Stimulated activated naive CD4-positive, alpha-beta T cell (primary cell): ENCODE data around the gene PRSS50.
"Not testable (repeated sequence)": the region's sequence is repeated elsewhere in the genome, so short reads cannot be mapped to it uniquely, and the experiment has no call there.

Experiments used
- DNase-seq, 6 experiments: peaks; one replicate each; lab custom pipeline; 2025; lab: John Stamatoyannopoulos, UW

Gene PRSS50, protein sequence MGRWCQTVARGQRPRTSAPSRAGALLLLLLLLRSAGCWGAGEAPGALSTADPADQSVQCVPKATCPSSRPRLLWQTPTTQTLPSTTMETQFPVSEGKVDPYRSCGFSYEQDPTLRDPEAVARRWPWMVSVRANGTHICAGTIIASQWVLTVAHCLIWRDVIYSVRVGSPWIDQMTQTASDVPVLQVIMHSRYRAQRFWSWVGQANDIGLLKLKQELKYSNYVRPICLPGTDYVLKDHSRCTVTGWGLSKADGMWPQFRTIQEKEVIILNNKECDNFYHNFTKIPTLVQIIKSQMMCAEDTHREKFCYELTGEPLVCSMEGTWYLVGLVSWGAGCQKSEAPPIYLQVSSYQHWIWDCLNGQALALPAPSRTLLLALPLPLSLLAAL

DNA sequence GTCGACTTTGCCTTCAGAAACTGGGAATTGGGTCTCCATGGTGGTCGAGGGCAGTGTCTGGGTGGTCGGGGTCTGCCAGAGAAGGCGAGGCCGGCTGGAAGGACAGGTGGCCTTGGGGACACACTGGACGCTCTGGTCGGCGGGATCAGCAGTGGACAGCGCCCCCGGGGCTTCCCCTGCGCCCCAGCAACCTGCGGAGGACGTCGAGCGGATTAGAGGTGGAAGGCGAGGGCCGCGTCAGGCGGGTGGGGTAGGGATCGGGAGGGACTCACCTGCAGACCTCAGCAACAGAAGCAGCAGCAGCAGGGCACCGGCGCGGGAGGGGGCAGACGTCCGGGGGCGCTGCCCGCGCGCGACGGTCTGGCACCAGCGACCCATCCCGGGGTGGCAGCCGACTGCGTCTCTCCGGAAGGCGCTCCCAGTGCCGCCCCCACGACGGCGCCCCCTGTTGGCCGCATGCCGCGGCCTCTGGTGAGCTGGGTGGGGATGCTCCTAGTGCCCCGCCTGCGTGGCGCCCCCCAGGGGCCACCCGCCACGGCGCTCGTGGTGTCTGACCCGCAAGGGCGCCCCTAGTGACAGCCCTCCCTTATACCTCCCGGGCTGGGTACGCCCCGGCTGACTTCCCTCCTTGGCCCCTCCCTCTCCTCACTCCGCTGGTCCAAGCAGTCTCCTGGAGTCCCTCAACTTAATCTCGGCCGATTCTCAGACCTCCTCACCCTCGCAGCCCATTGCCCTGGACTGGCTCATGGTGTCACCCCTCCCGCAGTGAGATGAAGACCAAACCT, at the start of gene PRSS50:
PRSS50 (minus strand) TSS at position 423 of the 785 bp plus-strand sequence; CDS start at position 378, 45 bp downstream.
- DNase-seq, result peak in 1 of 6 experiments; percentile 20

DNA sequence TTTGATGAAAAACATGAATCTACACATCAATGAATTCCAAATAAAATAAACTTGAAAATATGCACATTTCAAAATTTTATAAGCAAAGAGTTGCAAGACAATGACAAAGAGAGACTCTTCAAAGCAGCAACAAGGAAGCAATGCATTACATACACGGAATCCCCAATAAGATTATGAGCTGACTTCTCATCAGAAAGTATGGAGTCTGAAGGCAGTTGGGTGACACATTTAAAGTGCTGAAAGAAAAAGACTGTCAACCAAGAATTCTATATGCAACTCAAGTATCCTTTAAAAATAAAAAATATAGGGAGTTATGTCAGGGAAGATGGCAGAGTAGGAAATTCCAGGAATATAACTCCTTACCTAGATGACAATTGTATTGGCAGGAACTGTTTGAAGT, 46.5 kb upstream of the PRSS50 start:
- no peak for DNase-seq

DNA sequence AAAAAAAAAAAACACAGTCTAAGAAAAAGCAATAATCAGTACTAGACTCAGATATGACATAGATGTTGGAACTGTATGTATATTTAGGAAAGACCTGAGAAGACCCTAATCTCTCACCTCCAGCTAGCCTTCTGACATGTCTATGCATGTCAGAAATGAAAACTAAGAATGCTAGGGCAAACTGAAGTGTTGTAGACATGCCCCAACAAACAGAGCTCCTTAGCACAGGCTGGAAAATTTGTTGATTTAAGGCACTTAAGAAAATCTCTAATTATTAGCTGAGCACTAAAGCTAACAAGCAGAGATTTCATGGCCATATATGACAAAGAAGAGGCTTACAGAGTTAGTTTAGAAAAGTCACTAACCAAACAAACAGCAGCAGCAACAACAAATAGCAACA, 45.5 kb upstream of the PRSS50 start:
- DNase-seq, result no peak

DNA sequence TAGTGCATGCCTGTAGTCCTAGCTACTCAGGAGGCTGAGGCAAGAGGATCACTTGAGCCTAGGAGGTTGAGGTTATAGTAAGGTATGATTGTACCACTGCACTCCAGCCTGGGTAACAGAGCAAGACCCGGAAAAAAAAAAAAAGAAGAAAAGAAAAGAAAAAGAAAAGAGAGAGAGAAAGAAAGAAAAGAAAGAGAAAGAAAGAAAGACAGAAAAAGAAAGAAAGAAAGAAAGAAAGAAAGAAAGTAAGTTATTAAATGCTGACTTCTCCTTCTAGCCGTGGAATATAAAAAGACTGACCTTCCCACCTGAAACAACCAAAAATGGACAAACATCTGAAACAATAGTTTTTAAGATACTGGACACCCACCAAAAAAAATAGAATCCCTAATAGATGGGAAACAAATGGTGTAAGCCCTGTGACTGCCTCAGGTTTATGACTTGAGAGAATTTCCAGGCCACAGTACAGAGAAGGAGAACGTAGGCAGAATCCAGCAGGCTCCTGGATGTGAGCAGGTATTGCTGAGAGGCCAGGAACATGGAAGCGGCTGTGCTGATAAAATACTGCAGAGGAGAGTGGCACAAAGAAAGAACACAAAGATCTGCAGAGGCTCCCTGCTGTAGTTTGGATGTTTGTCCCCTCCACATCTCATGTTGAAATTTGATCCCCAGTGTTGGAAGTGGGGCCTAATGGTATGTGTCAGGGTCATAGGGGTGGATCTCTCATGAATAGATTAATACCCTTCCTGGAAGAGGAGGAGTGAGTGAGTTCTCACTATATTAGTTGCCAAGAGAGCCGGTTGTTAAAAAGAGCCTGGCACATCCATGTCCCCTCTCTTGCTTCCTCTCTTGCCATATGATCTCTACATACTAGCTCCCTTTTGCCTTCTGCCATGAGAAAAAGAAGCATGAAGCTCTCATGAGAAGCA, 41.8 kb upstream of the PRSS50 start:
- DNase-seq, result no peak

DNA sequence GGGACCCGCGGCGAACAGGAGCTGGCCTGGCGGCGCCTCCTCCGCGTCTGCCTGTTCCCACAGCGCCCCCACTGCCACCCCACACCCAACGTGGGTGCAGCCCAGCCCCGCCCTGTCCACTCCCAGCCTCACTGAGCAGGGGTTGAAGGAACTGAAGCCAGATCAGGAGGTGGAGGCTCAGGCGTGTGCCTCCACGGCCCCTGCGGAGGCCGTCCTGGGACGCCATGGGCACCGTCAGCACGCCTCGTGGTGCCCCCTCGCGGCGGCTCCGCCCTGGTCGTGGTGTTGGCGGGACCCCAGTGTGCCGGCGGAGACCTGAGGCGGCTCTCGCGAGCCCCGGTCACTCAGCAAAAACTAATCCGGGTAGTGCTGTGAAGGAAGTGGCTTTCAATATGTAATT, 39.0 kb upstream of the PRSS50 start:
- DNase-seq, result no peak

DNA sequence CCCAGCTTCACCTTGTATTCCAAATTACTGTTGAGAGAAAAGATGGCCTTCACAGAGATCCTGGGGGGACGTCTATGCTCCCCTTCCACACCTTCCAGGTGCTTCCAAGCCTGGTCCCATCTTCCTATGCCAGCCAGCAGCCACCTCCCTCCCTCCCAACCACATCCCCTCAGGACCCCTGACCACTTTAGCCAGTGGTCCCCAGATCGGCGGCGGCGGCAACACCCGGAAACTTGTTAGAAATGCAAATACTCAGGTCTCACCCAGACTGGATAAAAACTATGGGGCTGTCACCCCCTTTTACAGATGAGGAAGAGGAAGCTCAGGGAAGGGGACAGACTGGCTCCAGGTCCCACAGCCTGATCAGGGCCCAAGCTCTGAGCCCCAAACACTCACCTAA, 38.0 kb upstream of the PRSS50 start:
- DNase-seq, result no peak

DNA sequence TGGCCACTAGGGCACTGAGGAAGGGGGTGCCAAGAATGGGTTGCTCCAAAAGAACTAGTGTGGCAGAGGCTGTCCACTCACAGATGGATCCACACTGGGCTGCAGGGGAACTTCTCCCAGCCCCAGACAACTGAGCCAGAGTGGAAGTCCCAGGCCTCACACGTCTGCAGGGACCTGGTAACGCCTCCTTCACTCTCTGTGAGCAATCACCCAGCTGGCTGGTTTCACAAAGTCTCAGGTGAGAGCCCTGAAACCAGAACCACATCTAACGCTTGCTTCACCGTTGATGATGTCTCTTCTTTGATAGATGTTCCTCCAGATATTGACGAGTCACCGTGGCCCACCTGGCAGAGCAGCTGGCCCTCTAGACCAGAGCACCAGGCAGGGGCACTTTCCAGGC, 35.5 kb upstream of the PRSS50 start:
- DNase-seq, result not testable (repeated sequence)

DNA sequence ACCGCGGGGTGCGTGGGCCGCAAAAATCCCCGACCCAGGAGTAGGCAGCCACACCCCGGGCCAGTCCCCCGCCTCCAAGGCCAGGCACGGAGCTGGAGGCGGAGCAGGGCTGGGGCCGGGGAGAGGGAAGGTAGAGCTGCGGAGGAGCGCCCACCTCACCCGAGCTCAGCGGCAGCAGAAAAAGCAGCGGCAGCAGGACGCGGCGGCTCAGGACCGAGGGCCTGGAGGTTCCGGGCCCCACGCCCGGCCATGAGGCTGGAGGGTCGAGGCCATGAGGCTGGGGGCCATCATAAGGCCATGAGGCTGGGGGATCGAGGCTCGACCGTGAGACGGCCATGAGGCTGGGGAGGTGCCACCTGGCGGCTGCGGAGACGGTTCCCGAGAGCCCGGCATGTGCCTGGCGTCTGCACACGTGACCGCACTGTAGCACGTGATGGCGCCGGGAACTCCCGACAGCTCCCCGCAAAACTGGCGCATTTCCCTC, 32.9 kb upstream of the PRSS50 start:
- DNase-seq, result no peak

DNA sequence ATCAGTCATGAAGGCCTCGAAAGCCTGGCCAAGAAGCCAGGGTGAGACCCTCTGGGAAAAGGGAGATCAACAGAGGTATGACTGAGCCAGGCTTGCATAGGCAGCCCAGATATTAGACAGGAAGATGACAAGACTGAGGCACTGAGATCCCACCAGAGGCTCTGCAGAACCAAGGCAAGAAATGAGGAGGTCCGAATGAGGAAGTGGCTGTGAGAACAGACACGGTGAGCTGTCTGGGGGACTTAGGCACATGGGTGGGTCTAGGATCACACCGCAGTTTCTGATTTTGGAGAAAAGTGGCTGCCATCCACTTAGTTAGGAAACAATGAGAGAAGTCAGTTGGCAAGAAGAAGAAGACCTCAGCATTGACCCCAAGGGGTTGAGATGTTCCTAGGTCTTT, 31.5 kb upstream of the PRSS50 start:
- DNase-seq, result no peak

DNA sequence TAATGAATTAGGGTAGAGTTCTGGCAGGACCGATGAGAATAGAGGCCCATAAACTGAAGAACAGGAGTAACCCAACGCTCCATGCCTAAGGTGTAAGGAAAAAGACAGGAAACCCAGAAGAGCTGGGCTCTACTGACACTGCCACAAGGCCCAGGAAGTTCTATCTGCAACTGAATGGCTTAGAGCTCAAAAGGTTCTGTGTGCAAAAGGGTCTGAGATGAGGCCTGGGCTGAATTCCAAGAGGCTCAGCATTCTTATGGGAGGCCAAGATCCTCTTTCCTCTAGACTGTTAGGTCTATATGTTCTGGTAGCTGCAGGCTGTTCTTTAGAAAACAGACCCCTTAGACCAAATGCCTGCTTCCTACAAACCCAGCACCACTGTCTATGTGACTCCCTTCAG, 30.5 kb upstream of the PRSS50 start:
- no peak for DNase-seq

DNA sequence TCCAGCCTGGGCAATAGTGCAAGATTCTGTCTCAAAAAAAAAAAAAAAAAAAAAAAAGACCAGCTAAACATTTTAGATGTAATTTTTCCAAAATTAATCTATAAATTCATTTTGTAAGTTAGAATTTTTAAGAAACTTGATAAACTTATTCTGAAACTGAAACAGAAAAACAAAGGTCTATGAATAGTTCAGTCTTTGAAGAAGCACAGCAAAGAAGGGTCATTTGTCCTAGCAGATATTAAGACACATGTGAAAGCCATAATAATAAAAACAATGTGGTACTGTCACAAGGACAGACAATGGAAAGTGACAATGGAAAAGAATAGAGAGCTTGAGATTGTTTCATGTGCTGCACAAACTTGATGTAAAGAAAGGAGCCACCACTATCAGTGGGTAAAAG, 29.0 kb upstream of the PRSS50 start:
- no peak for DNase-seq

DNA sequence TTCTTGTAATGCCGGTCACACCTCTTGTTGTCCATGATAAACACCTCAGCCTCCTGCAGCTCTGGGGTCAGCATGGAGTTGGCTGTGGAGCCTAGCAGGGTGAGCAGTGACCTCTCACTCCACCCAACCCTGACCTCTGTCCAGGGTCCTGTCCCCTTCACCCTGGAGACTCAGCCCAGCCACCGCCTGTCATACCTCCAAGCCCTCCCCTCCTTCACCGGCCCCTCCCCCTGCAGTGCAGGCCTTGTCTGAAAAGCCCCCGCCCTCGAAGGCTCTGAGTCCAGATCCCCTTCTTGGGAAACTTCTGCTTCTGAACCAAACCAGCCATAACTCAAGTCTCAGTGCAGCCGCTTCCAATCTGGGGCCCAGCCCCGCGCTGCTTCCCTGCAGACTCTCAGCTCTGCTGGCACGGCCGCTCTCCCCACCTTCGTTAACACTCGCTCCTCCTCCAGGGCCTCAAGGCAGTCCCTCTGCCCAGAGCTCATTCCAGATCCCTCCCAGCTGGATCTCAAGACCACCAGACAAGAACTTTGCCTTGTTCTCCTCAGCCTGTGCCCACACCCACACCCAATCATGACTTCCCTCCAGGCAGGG, 25.4 kb upstream of the PRSS50 start:
- DNase-seq, result no peak

DNA sequence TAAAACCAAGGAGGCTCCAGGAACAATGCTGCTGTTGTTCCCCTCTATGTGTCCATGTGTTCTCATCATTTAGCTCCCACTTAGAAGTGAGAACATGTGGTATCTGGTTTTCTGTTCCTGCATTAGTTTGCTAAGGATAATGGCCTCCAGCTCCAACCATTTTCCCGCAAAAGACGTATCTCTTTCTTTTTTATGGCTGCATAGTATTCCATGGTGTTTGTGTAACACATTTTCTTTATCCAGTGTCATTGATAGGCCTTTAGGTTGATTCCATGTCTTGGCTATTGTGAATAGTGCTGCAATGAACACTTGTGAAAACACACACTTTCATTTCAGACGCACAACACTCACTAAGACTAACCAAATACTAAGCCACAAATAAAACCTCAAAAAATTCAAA, 21.9 kb upstream of the PRSS50 start:
- not testable (repeated sequence) for DNase-seq

DNA sequence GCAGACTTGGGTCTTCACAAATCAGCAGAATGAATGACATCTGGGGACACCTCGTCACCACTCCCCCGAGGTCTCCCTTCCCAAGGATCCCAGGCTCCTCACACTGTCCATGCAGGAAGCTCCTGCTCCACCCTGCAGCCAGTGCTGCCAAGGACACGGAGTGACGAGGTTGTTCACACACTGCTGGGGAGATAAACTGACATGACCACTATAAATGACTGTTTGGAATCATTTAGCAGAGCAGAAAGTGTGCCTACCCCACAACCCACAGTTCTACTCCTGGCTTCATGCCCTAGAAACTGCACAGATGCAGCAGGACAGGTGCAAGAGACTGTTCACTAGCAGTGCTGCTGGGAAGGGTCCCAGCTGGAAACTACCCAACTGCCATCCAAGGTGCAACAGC, 19.7 kb upstream of the PRSS50 start:
- no peak for DNase-seq

DNA sequence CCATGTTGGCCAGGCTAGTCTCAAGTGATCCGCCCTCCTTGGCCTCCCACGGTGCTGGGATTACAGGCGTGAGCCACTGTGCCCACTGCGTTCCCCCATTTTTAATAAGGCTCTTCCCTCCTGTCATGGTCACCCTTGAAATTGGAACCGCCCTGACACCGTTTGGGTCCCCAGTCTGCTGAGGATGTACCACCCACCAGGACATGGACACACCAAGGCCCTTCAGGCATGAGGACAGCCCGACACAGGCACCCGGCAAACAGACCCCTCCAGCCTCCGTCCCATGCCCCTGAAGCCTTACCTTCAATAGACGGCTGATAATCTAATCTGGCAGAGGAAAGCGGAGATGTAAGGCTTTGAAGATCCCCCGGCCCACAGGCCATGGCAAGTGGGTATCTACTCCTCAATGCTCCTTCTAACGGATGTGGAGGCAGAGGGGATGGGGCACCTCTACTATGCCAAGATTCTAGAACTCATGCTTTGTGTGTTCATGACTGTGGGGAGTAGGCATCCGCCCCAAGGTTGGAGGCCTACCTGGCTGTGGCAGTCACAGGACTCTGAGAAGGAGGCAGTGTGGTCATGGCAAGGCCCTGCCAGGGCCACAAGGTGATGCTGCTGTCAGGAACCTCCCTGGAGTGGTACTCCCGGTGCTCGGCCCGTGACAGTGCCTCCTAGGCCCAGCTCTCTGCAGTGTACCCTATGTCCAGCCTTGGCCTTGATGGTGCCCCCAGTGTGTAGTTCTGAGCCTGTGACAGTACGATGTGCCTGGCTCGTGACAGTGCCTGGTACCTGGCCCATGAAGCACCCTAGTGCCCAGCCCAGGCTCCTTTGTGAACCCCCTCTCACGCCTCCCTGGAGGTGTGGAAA, 18.6 kb upstream of the PRSS50 start:
- no peak for DNase-seq

DNA sequence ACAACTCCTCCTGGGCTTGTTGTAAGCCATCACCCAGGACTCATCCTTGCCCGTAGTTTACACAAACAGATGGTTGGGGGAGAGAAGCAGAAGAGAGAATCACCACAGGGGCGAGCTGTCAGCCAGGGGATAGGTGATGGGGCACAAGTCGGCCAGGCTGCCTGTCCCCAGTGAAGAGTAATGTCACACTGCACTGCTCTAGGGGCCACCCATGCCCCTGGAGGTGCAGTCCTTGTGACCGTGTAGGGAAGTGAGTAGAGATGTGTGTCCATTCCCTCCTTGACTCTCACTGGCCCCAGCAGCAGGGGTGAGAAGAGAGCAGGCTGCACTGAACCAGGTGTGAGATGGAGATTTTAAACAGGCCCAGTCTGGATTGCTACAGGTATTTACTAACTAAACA, 17.1 kb upstream of the PRSS50 start:
- no peak for DNase-seq

DNA sequence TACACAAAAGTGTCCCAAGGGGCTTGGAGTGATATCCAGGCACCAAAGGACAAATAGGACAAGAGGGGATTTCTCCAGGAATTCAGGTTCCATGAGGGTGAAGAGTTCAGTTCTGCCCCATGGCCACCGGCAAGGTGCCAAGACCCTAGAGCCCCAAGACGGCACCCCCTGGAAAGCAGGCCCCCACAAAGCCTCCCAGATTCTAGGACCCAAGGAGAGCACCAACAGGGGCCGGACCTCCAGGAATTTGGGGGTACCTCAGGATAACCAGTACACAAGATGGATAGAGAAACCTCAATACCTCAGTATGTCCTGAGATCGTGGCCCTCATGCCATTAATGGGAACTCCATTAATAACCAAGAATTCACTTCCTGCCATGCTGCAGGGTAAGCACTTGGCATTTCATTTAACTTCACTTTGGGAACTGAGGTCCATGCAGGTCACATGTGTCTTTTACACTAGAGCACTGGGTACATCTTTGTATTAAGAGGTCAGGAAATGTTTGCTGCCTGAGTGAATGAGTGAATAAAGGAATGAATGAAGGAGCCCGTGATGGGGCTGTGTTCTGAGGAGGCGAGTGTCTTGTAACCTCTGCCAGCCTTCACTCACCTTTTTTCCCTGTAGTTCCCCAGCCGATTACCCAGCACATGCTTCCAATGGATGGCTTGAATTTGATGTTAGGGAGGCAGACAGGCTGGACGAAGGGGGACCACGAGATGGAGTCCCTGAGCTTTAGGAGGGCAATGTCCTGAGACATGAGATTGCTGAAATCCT, 15.5 kb upstream of the PRSS50 start:
- no peak for DNase-seq

DNA sequence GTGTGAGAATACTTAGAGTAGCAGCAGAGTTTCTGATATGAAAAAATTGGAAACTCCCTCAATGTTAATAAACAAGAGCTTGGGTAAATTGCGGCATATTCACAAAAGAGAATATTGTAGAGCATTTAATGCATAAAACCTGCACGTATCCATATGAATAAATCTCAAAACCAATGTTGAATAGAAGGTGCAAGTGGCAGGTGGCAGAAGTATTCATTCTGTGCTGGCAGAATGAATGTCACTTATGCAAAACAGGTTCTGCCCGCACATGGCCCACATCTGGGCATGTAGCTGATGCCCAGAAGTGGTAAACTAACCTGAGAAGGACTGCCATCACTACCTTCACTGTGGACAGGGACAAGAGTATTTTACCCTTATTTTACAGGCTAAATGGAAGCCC, 14.1 kb upstream of the PRSS50 start:
- DNase-seq, result no peak

DNA sequence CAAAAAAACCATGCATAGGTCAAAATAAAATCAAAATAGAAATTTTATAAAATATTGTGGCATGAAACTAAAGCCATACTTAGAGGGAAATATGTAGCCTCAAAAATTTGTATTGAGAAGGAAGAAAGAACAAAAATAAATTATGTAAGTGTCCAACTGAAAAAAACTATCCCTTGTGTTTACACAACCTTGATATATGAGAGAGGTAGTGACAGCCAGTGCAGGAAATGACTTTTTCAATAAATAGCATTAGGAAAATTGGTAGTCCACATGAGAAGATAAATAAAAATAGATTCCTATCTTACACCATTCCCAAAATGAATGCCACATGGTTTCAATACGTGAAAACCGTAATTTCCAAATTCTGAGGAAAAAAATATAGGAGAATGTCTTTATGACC, 13.2 kb upstream of the PRSS50 start:
- DNase-seq, result no peak

DNA sequence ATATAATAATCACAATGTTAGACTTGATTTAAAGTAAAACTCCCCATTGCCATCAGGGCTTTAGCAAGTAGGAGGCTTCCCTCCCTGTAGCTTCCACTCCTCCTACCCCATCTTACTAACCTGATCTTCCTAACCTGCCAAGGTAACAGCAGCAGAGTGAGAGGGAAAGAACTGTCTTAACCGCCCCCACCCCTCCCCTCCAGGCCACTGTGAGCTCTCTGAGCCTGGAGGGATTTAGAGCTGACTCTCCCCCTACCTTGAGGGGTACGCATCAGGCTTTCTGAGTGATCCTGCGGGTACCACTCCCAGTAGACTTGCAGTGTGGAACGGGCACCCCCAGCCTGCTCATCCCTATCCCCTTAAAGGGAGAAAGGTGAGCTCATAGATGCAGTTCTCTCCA, 11.4 kb upstream of the PRSS50 start:
- DNase-seq, result no peak
